Measurements from ENCODE around the gene IVD. TPM values are rescaled to one million over a fixed set of nuclear protein-coding genes. Genes with fewer than 3 reads are reported as not detected.

IVD gene
- total and polyA plus RNA-seq, 2 donors (not counting 1 experiment from before 2014, with no cell fraction given) = 41.7 to 106 TPM

GRCh38 chr15:40436892-40437751 is 31.5 kb downstream of the IVD start:
- intact Hi-C loops (cut with micrococcal nuclease) = no loop called here
- DNase-seq (no peak), ATAC-seq (ENCODE audit: low read depth) (no peak)
- Histone ChIP-seq H3K9me3 (ENCODE audit: control extremely low read depth in 1 of 3, control insufficient read depth in 2 of 3, insufficient read depth in 1 of 3, low read length in 2 of 3) (peaks cover 0 to 7% (median 0%) of the 10 kb centered on the region in 3 donors), H3K4me2 (replicated peaks; ENCODE audit: low read depth, low read length, poor library complexity, severe bottlenecking) (peak overlapping the region; percentile 79), H3K36me3 (replicated peaks in 1 of 2; ENCODE audit: control extremely low read depth in 1 of 2, control insufficient read depth in 1 of 2, extremely low read depth in 1 of 2, insufficient read depth in 2 of 2, low read length in 1 of 2) (no peaks in the 10 kb centered on the region), H3K4me3 (ENCODE audit: control extremely low read depth in 1 of 5, extremely low read depth in 1 of 5, insufficient read depth in 1 of 5, low read depth in 2 of 5, low read length in 4 of 5) (peak overlapping the region in 3 of 5 experiments; percentile 15 to 41 (median 23)), H3K9ac (ENCODE audit: low read length) (peak overlapping the region; percentile 52), H3K27me3 (replicated peaks in 1 of 4; ENCODE audit: control extremely low read depth in 1 of 4, control insufficient read depth in 3 of 4, insufficient read depth in 4 of 4, low read length in 3 of 4) (peaks cover 0 to 46% (median 18%) of the 10 kb centered on the region in 4 experiments), H3K4me1 (ENCODE audit: control insufficient read depth in 2 of 2, insufficient read depth in 2 of 2, low read length in 2 of 2) (peaks cover 34 to 37% of the 10 kb centered on the region in 2 donors), H3K27ac (ENCODE audit: low read length in 2 of 2) (no peak overlapping the region), H3K79me2 (ENCODE audit: control insufficient read depth, insufficient read depth, low read length) (peaks cover 6% of the 10 kb centered on the region), H2AFZ (ENCODE audit: insufficient read depth, low read depth, low read length, poor library complexity, severe bottlenecking) (no peak overlapping the region), H4K20me1 (ENCODE audit: control insufficient read depth, insufficient read depth, low read length, poor library complexity, severe bottlenecking) (peaks cover 5% of the 10 kb centered on the region)
- Mint-ChIP-seq H3K4me3 (peak overlapping the region; percentile 71), H3K27ac (no peak overlapping the region), H3K9me3 (ENCODE audit: insufficient read depth) (no peaks in the 10 kb centered on the region), H3K4me1 (peaks cover 37% of the 10 kb centered on the region), H3K27me3 (peaks cover 31% of the 10 kb centered on the region)
- WGBS (ENCODE audit: insufficient coverage) = 24% methylated on average over 9 of the region's 17 CpGs
- TF ChIP-seq CTCF (IDR thresholded peaks at IDR 0.05) (no peak), EZH2 (IDR thresholded peaks at IDR 0.05; ENCODE audit: borderline replicate concordance, insufficient read depth, low read depth, low read length, poor library complexity, severe bottlenecking) (peak; percentile 79)
- ChIA-PET CTCF (interaction anchor here (0.7 kb wide), 1 partner anchor 158 kb away, joined by 3 read pairs; no protein-coding TSS in a partner anchor), POLR2A (no interaction called here)
